Ectodermal cell (in vitro differentiated cells): ENCODE measurements around the gene PTPRF.
A peak's percentile ranks its signal among the peaks of the same experiment; 100 is the strongest.

Source experiments
- H3K27ac ChIP-seq: 2 replicates; pipeline ENCODE4 v1.7.0; 2013; ENCODE audit warnings: mild to moderate bottlenecking, low read depth, low read length; ENCODE audit not compliant: insufficient read depth, poor library complexity, severe bottlenecking
- H3K27me3 ChIP-seq: 2 replicates; pipeline ENCODE4 v1.7.0; 2013; ENCODE audit warnings: mild to moderate bottlenecking, low read length; ENCODE audit not compliant: insufficient read depth, control insufficient read depth, poor library complexity, severe bottlenecking
- H3K36me3 ChIP-seq: one replicate; pipeline ENCODE4 v1.7.0; 2013; ENCODE audit warnings: low read length; ENCODE audit not compliant: control insufficient read depth, insufficient read depth
- H3K4me1 ChIP-seq: one replicate; pipeline ENCODE4 v1.7.0; 2013; ENCODE audit warnings: low read length; ENCODE audit not compliant: control insufficient read depth, insufficient read depth
- H3K4me3 ChIP-seq: 2 replicates; pipeline ENCODE4 v1.7.0; 2013; ENCODE audit warnings: low read depth, low read length, control low read depth; ENCODE audit not compliant: insufficient read depth
- H3K9me3 ChIP-seq: 2 replicates; pipeline ENCODE4 v1.7.0; 2013; ENCODE audit warnings: mild to moderate bottlenecking, low read length, moderate library complexity; ENCODE audit not compliant: control insufficient read depth
- WGBS, 2 experiments: methylation state at CpG; one replicate each; pipeline ENCODE4 v1.1.7; 2013; ENCODE audit warnings: missing lambda C conversion rate in 2 of 2; 5-methylcytosine and 5-hydroxymethylcytosine counted together

Gene PTPRF

GRCh38 chr1:43526002-43526401 is 4.7 kb upstream of the PTPRF start:
- Histone ChIP-seq H3K9me3 (no peaks in the 10 kb centered on the region), H3K4me3 (no peak overlapping the region), H3K27ac (no peak overlapping the region), H3K36me3 (no peaks in the 10 kb centered on the region), H3K27me3 (peaks cover 13% of the 10 kb centered on the region), H3K4me1 (peaks cover 5% of the 10 kb centered on the region)
- 92% methylated on average over 10 of the region's 10 CpGs for WGBS, 2 experiments

- Histone ChIP-seq H3K4me1 (peaks cover 7% of the 10 kb centered on the region), H3K4me3 (no peak overlapping the region), H3K27ac (no peak overlapping the region), H3K27me3 (peaks cover 13% of the 10 kb centered on the region), H3K9me3 (no peaks in the 10 kb centered on the region), H3K36me3 (no peaks in the 10 kb centered on the region)
- WGBS, 2 experiments = 90 to 91% methylated on average over 12 of the region's 12 CpGs
Measured at GRCh38 chr1:43527111-43527878, 3.4 kb upstream of the PTPRF start.

DNA sequence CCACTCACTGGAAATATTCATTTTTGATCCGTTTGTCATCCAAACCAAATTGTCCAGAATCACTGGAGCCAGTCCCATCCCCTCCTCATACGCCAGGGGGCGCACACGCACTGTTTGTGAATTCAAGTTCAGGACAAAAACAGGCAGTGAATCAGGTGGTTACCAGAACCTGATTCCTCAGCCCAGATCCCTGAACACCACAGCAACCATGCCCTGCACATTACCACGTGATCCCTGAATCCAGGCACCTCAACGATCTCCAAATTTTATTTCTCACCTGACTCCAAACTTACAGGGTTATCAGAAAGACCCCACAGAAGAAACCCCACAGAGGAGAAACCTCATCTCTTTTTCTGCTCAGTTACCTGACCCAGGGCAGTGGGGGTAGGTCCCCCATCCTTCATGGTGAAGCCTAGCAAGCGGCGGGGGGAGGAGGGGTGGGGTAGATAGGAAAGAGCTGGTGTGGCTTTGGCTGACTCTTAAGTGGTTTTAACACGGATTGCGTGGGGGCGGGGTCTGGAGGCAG is 1.4 kb upstream of the PTPRF start:
- Histone ChIP-seq H3K9me3 (no peaks in the 10 kb centered on the region), H3K4me1 (peaks cover 24% of the 10 kb centered on the region), H3K36me3 (no peaks in the 10 kb centered on the region), H3K4me3 (no peak overlapping the region), H3K27me3 (peaks cover 13% of the 10 kb centered on the region), H3K27ac (no peak overlapping the region)
- 19 to 24% methylated on average over 11 of the region's 11 CpGs for WGBS, 2 experiments

DNA sequence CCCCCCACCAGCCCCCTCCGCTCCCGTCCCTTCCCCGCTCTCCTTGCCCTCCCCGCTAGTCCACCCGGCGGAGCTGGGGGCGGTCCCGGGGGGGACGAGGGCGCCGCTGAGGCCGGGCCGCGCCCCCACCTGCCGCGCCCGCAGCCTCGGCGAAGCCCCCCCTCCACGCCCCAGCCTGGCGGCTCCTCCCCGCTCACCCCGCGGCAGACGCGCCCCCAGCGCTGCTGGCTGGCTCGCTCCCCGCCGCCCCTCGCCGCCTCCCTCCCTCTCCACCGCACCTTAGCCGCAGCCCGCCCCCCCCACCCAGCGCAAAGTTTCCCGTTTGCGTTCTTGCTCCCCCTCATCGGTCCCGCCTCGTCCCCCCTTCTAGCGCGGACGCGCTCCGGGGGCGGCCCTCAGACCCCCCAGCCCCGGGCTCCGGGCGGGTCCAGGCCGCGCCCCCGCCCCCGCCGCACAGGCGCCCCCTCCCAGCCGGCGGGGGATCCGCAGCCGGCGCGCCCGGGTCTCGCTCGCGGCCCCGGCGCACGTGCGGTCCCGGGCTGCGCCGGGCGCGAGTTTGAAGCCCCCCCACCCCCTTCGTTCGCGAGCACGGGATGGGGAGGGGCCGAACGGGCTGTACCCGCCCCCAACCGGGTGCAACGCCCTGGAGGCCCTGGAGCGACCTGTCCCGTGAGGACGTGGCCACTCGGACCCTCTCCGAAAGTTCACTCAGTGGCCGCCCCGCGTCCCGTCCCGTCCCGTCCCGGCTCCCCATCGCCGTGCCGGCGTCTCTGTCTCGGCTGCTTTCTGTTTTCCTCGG is 623 bp downstream of the PTPRF start:
- H3K9me3 ChIP-seq = no peaks in the 10 kb centered on the region
- H3K27me3 ChIP-seq = peaks cover 13% of the 10 kb centered on the region
- peak overlapping the region; percentile 57 for H3K4me3 ChIP-seq
- H3K27ac ChIP-seq = no peak overlapping the region
- 0% methylated on average over 100 to 102 of the region's 102 CpGs for WGBS, 2 experiments
- no peaks in the 10 kb centered on the region for H3K36me3 ChIP-seq
- peaks cover 24% of the 10 kb centered on the region for H3K4me1 ChIP-seq

DNA sequence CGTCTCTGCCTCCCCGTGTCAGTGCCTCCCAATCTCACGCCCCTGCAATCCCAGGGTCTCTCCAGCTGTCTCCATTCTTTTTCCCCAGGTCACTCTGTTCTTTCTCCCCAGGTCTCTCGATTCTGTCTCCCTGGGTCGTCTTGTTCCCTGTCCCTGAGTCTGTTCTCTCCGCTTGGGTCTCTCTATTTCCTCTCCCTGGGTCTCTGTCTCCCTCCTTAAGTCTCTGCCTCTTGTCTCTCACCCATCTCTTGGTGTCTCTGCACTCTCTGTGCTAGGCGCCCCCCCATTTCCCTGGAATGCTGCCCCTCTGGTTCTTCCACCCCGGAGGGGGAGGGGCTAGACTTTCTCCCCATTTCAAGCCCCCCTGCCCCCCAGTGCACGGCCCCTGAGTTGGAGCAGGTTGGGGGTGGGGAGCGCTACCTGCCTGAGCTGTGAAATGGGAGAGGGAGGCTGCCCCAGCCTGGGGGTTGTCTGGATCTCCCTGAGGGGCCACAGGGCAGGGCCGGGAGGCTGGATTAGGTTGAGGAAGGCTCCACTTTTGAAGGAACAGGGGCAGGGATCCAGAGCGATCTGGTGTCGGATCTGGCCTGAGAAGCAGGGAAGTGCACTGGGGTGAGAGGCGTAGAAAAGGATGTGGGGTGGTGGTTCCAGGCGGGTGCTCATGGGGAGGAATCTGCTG is 1.4 kb downstream of the PTPRF start:
- Histone ChIP-seq H3K9me3 (no peaks in the 10 kb centered on the region), H3K27ac (no peak overlapping the region), H3K4me3 (peak overlapping the region; percentile 57), H3K36me3 (no peaks in the 10 kb centered on the region), H3K27me3 (peaks cover 13% of the 10 kb centered on the region), H3K4me1 (peaks cover 24% of the 10 kb centered on the region)
- 5 to 8% methylated on average over 14 to 15 of the region's 15 CpGs for WGBS, 2 experiments

DNA sequence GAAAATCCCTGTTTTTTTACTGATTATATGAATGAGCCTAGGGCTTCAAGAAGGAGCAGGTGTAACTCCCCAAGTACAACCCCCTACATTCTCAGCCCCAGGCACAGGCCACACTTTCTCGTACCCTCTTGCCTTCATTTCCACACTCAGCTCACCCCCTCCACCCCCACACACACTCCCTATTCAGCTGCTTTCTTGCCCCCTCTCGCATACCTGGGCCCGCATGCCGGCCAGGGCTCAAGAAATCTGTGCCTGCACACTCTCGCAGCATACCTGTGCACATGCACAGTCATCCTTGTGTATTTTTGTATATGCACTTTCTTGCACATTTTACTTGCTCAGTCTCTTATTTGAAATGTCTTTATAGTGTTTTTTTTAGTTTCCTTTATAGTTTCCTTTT is 2.0 kb downstream of the PTPRF start:
- peaks cover 13% of the 10 kb centered on the region for H3K27me3 ChIP-seq
- H3K36me3 ChIP-seq = no peaks in the 10 kb centered on the region
- peak overlapping the region; percentile 57 for H3K4me3 ChIP-seq
- no peaks in the 10 kb centered on the region for H3K9me3 ChIP-seq
- WGBS, 2 experiments = 64 to 66% methylated on average over 5 of the region's 5 CpGs
- peaks cover 24% of the 10 kb centered on the region for H3K4me1 ChIP-seq
- H3K27ac ChIP-seq = no peak overlapping the region

- no peak overlapping the region for H3K4me3 ChIP-seq
Measured at GRCh38 chr1:43533584-43533983, 2.9 kb downstream of the PTPRF start.

DNA sequence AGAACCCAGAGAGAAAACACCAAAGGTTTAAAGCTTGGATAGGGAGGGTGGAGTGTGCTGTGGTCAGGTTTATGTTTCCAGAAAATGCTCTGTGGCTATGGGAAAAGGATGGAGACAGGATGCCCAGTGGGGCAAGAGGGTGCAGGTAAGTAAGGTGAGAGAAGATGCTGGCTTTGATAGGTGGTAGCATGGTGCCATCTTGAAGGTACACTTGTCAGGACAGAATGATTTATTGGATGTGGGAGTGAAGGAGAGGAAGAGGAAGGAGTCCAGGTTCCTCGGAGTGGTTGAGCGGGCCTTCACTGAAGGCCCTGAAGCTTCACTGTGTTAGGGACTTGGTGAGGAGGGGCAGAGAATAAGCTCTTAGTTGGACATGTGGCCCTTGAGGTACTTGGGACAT is 3.6 kb downstream of the PTPRF start:
- H3K4me1 ChIP-seq = peaks cover 23% of the 10 kb centered on the region
- H3K27me3 ChIP-seq = peaks cover 12% of the 10 kb centered on the region
- H3K36me3 ChIP-seq = no peaks in the 10 kb centered on the region
- no peak overlapping the region for H3K4me3 ChIP-seq
- H3K27ac ChIP-seq = no peak overlapping the region
- H3K9me3 ChIP-seq = no peaks in the 10 kb centered on the region
- WGBS, 2 experiments = 93 to 95% methylated on average over 2 of the region's 2 CpGs

More at GRCh38 chr1:43533584-43533983, 2.9 kb downstream of the PTPRF start:
- Histone ChIP-seq H3K27ac (no peak overlapping the region), H3K36me3 (no peaks in the 10 kb centered on the region), H3K27me3 (peaks cover 13% of the 10 kb centered on the region), H3K9me3 (no peaks in the 10 kb centered on the region), H3K4me1 (peaks cover 24% of the 10 kb centered on the region)
- WGBS, 2 experiments = 83 to 85% methylated on average over 9 of the region's 9 CpGs

- Histone ChIP-seq H3K9me3 (no peaks in the 10 kb centered on the region), H3K4me1 (peaks cover 26% of the 10 kb centered on the region), H3K27me3 (no peaks in the 10 kb centered on the region), H3K36me3 (no peaks in the 10 kb centered on the region), H3K27ac (no peak overlapping the region), H3K4me3 (no peak overlapping the region)
- WGBS, 2 experiments = 89 to 92% methylated on average over 8 of the region's 8 CpGs
Measured at GRCh38 chr1:43536196-43536863, 5.6 kb downstream of the PTPRF start.
